BJ (cell line): ENCODE results near the gene NME5. TPM values are rescaled to one million over a fixed set of nuclear protein-coding genes. Genes with fewer than 3 reads are reported as not detected.
"Not testable (repeated sequence)": the region's sequence is repeated elsewhere in the genome, so short reads cannot be mapped to it uniquely, and the experiment has no call there.

Experiments used
- CTCF ChIA-PET: fragments of 350-600 bp; formaldehyde crosslinking; extraction: SDS; loops from one replicate; lab custom pipeline; 2021; ENCODE audit warnings: antibody characterized with exemption, inconsistent platforms; lab: Yijun Ruan, JAX
- POLR2A ChIA-PET: fragments of 300-600 bp; sonication (Branson Sonifier 250); formaldehyde crosslinking; extraction: SDS; loops from one replicate; lab custom pipeline; 2021; ENCODE audit warnings: antibody characterized with exemption; lab: Charles Lee
- DNase-seq: peaks from one replicate; pipeline ENCODE4 v3.0.0-alpha.2; 2011; ENCODE audit warnings: low read depth
- H3K27me3 ChIP-seq: 2 replicates; pipeline ENCODE4 v1.6.0; 2011; ENCODE audit warnings: low read length; ENCODE audit not compliant: control insufficient read depth, insufficient read depth
- H3K36me3 ChIP-seq: 2 replicates; pipeline ENCODE4 v1.5.1; 2011; ENCODE audit warnings: low read length; ENCODE audit not compliant: control insufficient read depth, insufficient read depth
- H3K4me3 ChIP-seq: 2 replicates; pipeline ENCODE4 v1.5.1; 2011; ENCODE audit warnings: low read depth, mild to moderate bottlenecking, control low read depth, low read length
- polyA plus RNA-seq: library from polyadenylated mRNA; depleted of rRNA; stranded (reverse); fragments of >200 nt; gene quantifications from 2 replicates; pipeline ENCODE4 v1.2.3, GENCODE V29; 2011
- TF ChIP-seq, protein P1 (sequence below): IDR thresholded peaks from 2 replicates; pipeline ENCODE4 v1.5.1; 2011; ENCODE audit warnings: low read depth, mild to moderate bottlenecking, control low read depth, inconsistent platforms, low read length, moderate library complexity; ENCODE audit not compliant: insufficient read depth

The NME5 gene
- polyA plus RNA-seq, 1 experiment, result 0.31 TPM

DNA sequence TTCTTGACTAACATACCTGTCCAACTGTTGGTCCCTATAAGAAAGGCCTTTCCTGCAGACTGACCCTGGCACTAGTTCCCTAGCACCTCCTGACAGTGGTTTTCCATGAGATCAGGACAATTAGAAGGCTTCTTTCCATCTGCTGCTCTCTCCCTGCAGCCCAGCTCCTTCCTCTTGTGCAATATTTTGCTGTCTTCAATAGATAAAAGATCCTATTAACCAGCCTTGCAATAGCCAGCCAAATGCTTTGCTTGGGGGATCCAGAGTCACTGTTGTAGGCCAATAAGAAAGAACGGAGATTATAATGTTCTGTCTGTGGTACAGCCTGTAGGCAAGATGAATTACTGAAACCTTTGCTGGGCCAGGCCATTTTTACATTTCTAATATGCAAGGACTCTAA, 18.4 kb upstream of the NME5 start:
- CTCF ChIA-PET, result no interaction called here
- DNase-seq, result no peak
- Histone ChIP-seq H3K4me3 (no peak overlapping the region), H3K27me3 (no peaks in the 10 kb centered on the region), H3K36me3 (peaks cover 26% of the 10 kb centered on the region)
- POLR2A ChIA-PET, result no interaction called here
- TF ChIP-seq, protein P1, sequence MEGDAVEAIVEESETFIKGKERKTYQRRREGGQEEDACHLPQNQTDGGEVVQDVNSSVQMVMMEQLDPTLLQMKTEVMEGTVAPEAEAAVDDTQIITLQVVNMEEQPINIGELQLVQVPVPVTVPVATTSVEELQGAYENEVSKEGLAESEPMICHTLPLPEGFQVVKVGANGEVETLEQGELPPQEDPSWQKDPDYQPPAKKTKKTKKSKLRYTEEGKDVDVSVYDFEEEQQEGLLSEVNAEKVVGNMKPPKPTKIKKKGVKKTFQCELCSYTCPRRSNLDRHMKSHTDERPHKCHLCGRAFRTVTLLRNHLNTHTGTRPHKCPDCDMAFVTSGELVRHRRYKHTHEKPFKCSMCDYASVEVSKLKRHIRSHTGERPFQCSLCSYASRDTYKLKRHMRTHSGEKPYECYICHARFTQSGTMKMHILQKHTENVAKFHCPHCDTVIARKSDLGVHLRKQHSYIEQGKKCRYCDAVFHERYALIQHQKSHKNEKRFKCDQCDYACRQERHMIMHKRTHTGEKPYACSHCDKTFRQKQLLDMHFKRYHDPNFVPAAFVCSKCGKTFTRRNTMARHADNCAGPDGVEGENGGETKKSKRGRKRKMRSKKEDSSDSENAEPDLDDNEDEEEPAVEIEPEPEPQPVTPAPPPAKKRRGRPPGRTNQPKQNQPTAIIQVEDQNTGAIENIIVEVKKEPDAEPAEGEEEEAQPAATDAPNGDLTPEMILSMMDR, result no peak

DNA sequence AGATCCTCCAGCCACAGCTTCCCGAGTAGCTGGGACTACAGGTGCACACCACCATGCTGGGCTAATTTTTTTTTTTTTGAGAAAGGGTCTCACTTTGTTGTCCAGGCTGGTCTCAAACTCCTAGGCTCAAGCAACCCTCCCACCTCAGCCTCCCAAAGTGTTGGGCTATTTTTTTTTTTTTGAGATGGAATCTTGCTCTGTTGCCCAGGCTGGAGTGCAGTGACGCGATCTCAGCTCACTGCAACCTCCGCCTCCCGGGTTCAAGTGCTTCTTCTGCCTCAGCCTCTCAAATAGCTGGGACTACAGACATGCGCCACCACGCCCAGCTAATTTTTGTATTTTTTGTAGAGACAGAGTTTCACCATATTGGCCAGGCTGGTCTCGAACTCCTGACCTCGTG, 16.7 kb upstream of the NME5 start:
- H3K27me3 ChIP-seq, DNase-seq, CTCF ChIA-PET, POLR2A ChIA-PET, H3K4me3 ChIP-seq: not testable (repeated sequence)
- peaks cover 15% of the 10 kb centered on the region for H3K36me3 ChIP-seq

DNA sequence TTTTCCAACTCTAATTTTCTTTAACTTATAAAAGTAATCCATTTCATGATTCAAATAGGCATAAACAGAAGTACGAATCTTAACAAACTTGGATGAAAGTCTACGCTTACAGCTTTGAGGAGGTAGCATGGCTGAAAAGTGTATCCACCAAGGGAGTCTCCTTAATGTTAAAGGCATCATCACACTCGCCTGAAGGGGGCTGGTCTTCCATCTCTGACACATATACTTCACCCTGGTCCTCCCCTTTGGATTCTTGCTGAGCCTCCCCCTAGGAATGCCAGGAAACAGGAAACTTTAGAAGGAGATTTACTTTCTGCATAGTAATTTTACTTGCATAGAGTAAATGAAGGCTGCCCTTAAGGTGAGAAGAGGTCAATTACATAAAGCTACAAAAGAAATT, 10.3 kb upstream of the NME5 start:
- DNase-seq, result no peak
- ChIA-PET CTCF (interaction anchor here (0.6 to 2.5 kb wide), 3 partner anchors 16 to 72 kb away, joined by 3 to 11 read pairs (median 8); no protein-coding TSS in a partner anchor), POLR2A (no interaction called here)
- H3K27me3 ChIP-seq, result no peaks in the 10 kb centered on the region
- H3K36me3 ChIP-seq, result no peaks in the 10 kb centered on the region
- H3K4me3 ChIP-seq, result no peak overlapping the region
- TF ChIP-seq, protein P1, result no peak

DNA sequence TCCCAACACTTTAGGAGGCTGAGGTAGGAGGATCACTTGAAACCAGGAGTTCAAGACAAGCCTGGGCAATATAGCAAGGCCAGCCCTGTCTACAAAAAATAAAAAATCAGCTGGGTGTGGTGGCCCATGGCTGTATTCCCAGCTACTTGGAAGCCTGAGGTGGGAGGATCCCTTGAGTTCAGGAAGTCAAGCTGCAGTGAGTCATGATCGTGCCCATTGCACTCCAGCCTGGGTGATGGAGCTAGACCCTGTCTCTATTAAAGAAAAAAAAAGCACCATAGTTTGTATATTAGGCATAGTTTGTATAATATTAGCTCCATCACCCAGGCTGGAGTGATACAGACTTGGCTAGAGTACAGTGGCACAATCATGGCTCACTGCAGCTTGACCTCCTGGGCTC, 9.6 kb upstream of the NME5 start:
- DNase-seq, result peak; percentile 42
- Histone ChIP-seq H3K4me3 (no peak overlapping the region), H3K27me3 (no peaks in the 10 kb centered on the region), H3K36me3 (no peaks in the 10 kb centered on the region)
- CTCF ChIA-PET, result interaction anchor here (0.6 to 1.8 kb wide), 3 partner anchors 9 to 71 kb away, joined by 3 to 8 read pairs (median 5); partner anchors contain the start of genes KIF20A and NME5
- TF ChIP-seq, protein P1, result no peak
- POLR2A ChIA-PET, result no interaction called here

DNA sequence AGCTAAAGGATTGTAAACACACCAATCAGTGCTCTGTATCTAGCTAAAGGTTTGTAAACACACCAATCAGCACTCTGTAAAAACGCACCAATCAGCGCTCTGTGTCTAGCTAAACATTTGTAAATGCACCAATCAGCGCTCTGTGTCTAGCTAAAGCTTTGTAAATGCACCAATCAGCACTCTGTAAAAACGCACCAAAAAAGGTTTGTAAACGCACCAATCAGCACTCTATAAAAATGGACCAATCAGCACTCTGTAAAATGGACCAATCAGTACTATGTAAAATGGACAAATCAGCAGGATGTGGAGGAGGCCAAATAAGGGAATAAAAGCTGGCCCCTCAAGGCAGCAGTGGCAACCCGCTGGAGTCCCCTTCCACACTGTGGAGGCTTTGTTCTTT, 4.3 kb upstream of the NME5 start:
- H3K4me3 ChIP-seq, H3K36me3 ChIP-seq, POLR2A ChIA-PET, H3K27me3 ChIP-seq, DNase-seq: not testable (repeated sequence)
- CTCF ChIA-PET, result interaction anchor here (2.7 kb wide), 1 partner anchor 10 kb away, joined by 10 read pairs; no protein-coding TSS in a partner anchor

DNA sequence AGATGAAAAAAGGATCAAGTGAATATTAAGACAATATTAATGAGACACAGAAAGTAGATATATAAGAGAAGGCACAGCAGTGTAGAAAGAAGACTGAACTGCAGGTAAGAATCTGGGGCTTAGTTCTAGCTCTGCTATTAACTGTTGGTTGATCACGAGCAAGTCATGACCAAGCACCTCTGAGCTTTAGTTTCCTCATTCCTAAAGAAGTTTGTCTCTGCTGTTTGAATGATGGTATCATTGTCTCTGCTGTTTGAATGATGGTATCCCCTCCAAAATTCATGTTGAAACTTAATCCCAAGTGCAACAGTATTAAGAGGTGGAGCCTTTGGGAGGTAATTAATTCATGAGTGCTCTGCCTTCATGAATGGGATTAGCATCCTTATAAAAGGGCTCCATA, 2.5 kb upstream of the NME5 start:
- Histone ChIP-seq H3K27me3 (no peaks in the 10 kb centered on the region), H3K36me3 (no peaks in the 10 kb centered on the region), H3K4me3 (no peak overlapping the region)
- DNase-seq, result no peak
- POLR2A ChIA-PET, result no interaction called here
- TF ChIP-seq, protein P1, result no peak
- CTCF ChIA-PET, result interaction anchor here (0.6 to 1.2 kb wide), 2 partner anchors 9 to 105 kb away, joined by 3 to 5 read pairs; no protein-coding TSS in a partner anchor
